Measurements from ENCODE around the gene LMF2.

DNA sequence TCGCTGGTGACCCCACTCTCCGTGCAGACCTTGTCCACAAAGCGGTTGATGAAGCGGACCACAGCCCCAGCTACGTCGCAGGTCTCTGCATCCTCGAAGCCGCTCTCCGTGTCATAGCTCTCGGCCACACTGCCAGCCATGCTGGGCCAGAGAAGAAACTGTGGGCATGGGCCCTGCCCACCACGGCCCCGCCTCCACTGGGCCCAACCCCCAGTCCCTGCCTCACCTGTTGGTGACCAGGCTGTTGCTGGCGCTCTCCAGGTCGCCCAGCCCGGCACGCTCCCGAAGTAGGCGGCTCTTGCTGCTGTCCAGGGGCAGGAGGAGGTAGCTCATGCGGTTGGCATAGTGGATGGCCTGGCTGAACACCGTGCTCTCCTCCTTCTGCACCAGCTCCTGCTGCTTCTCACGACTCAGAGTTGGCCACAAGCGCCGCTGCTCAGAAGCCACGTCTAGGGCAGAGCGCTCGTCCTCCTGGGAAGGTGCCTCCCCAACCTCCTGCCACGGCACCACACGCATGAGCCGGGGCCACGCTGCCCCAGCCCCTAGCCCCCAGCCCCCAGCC, 45.4 kb downstream of the LMF2 start:
- TF ChIP-seq ZNF274 (IDR thresholded peaks at IDR 0.05; ENCODE audit: low read depth, low read length) (no peak), SUZ12 (IDR thresholded peaks at IDR 0.05; ENCODE audit: extremely low read depth, insufficient read depth, insufficient read length) (no peak), YY1 (IDR thresholded peaks at IDR 0.05; ENCODE audit: insufficient read depth, insufficient read length) (no peak)

Measured in NT2/D1 (cell line).